T47D (cell line): Measurements from ENCODE around the gene PTCRA.
"Not testable (repeated sequence)": the region's sequence is repeated elsewhere in the genome, so short reads cannot be mapped to it uniquely, and the experiment has no call there.

ENCODE experiments used
- DNase-seq, 2 experiments: peaks; one replicate each; pipeline versions ENCODE4 v3.0.0 to v3.0.0-alpha.2; 2011 to 2012; ENCODE audit warnings: low read depth in 1 of 2, low spot score in 1 of 2
- JUND ChIP-seq: IDR thresholded peaks from 2 replicates; pipeline ENCODE4 v1.6.1; 2012; ENCODE audit warnings: low read depth
- in situ Hi-C: cut with HindIII; loops from 2 replicates; pipeline ENCODE4 v1.10.0; 2016; ENCODE audit warnings: low sequenced_read_pairs, low pct_unique_long_range_greater_than_20kb

Gene PTCRA, protein sequence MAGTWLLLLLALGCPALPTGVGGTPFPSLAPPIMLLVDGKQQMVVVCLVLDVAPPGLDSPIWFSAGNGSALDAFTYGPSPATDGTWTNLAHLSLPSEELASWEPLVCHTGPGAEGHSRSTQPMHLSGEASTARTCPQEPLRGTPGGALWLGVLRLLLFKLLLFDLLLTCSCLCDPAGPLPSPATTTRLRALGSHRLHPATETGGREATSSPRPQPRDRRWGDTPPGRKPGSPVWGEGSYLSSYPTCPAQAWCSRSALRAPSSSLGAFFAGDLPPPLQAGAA

DNA sequence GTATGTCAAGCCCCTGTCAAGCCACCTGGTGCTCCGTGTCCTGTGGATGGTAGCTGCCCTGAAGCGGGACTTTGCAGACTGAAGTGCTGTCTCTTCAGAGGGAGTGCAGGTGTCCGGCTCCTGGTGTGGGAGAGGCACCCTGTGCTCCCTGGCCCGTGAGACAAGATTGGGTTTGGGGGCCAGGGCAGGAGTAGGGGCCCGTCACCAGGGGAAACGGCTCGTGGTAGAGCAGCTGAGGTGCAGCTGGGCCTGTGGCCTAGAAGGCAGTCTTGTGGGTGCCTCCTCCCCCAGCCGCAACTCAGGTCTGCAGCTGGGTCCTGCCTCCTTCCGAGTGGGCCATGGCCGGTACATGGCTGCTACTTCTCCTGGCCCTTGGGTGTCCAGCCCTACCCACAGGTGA lies at the start of gene PTCRA:
PTCRA (plus strand) TSS at position 322 of the 400 bp plus-strand sequence; CDS start at position 339, 17 bp downstream.
- DNase-seq = no peak
- in situ Hi-C loops = no loop called here
- TF ChIP-seq JUND = no peak

DNA sequence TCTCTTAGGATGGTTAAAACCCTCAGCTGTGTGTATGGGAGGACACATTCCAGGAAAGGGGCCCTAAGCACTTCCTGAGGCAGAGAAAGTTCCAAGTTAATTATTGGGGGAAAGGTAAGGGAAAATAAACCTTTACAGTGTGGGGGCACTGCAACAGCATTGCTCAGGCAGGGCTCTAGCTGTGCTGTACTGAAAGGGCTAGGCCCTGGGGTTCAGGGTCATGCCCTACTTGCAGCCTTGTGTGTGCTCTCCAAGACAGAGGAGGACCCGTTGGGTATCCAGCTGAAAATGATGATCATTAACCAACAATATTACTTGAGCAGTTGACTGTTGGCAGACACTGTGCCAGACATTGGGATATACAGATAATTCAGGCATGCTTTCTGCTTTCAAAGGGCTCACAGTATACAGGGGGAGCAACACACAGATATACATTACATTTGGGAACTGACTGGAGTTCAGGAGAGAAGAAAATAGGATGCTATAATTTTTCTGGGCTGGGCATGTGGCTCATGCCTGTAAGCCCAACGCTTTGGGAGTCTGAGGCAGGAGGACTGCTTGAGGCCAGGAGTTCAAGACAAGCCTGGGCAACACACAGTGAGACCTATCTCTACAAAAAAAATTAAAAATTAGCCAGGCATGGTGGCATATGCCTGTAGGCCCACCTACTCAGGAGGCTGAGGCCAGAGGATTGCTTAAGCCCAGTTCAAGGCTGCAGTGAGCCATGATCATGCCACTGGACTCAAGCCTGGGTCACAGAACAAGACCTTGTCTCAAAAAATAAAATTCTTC lies 45.5 kb upstream of the PTCRA start:
- no peak for TF ChIP-seq JUND
- in situ Hi-C loops = no loop called here
- no peak for DNase-seq

DNA sequence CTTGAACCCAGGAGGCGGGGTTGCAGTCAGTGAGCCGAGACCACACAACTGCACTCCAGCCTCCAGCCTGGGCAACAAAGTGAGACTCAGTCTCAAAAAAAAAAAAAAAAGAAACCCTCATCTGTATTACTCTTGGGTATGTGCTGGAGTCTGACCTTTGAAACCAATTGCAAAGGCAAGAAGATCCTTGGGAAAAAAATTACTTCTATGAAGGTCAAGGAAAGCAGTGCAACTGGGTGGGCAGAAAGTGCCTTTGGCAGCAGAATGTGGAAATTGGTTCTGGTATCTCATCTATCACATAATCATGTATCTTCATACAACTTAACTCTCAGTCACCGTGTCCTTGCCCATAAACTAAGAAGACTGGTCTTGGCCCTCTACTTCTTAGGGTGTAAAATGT lies 44.1 kb upstream of the PTCRA start:
- no peak for TF ChIP-seq JUND
- in situ Hi-C loops = no loop called here
- DNase-seq = no peak

DNA sequence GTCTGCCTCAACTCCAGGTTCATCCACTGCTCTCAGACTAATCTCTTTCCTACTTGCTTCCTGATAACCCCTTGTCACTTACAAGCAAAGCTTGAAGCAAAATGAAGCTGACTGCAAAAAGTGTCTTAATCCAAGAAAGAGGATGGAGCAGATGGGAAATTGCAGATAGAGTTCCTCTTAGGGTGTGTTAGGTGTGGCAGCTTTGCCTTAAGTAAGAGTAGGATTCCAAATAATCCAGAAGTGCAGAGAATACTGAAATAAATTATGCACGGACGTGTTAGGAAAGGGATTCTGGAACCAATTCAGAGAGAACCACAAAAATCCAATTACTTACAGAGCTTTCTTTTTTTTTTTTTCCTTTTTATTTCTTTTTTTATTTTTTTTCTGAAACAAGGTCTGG lies 42.5 kb upstream of the PTCRA start:
- TF ChIP-seq JUND = no peak
- no peak for DNase-seq
- in situ Hi-C loops = no loop called here

DNA sequence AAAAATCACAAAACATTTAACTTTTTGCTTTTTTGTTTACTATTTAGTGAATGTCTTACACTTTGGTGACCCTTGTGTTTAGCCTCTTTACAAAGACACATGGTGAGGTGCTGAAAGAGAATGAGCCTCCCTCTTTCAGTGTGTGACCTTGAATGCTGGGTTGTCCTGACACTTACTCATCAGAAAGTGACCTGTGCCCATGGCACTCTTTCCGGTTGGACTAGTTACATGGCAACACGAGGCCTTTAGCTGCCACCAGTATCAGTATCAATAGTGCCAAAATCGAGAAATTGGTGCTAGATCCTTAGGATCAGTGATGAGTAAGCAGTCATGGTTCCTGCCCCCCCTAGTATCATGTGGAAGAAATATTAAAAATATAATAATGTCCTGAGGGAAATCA lies 38.2 kb upstream of the PTCRA start:
- DNase-seq = peak in 1 of 2 experiments; percentile 27
- in situ Hi-C loops = no loop called here
- no peak for TF ChIP-seq JUND

DNA sequence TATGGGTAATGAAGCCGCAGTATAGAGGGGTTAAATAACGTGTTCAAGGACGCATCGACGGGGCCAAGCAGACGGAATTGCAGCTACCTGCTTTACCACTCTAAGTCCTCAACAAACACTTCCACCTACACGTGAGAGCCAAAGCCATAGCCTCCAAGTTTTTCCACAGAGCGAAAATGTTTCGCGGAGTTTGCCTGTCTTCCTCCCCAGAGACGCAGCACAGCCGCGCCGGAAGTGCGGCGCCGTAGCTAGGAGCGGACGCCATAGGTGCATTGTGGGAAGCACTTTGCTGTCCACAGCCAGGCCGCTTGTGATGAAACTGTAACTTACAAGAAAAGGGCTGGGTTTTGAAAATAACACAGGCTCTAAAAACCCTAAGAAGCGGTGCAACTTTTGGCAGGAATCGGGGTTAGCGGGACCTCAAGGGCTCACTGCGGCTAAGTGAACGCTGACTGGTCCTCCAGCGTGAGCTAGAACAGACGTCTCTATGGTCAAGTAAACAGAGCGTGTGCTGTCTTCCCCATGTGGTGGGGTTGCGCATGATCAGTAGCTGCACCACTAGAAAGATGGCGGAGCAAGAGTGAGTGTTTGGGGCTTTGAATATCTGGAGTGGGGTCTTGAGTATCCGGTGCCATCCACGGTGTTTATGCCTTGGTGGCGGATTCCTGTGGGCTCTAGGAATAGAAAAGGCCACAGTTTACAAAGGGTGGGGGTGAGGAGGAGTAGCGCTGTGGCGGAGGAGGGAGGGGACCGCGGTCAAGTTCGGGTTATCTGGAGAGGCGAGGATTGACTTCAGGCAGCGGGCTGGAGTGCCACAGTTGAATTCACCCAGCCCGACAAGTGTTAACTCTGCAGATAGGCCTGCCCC lies 36.2 kb upstream of the PTCRA start, which contains the start of gene RPL7L1:
RPL7L1 (plus strand) TSS at position 245 of the 868 bp plus-strand sequence; CDS start at position 540, 295 bp downstream.
- no peak for TF ChIP-seq JUND
- peak; percentile 52 to 93 for DNase-seq
- in situ Hi-C loops = no loop called here

DNA sequence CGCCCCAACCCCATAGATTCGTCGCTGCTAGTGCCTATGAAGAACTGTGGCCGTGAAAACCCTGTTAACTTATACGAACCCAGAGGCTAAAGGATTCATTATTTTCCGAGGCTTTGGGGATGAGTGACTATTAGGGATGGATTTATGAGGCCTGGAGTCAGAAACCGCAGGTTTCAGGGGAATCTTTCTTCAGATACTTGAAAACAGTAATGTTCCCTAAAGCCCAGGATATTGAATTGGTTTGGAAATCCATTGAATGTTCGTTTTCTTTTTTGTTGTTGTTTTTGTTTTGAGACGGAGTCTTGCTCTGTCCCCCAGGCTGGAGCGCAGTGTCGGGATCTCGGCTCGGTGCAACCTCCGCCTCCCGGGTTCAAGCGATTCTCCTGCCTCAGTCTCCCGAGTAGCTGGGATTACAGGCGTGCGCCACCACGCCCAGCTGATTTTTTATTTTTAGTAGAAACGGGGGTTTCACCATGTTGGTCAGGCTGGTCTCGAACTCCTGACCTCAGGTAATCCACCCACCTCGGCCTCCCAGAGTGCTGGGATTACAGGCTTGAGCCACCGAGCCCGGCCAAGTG lies 35.5 kb upstream of the PTCRA start:
- DNase-seq, in situ Hi-C loops: not testable (repeated sequence)

DNA sequence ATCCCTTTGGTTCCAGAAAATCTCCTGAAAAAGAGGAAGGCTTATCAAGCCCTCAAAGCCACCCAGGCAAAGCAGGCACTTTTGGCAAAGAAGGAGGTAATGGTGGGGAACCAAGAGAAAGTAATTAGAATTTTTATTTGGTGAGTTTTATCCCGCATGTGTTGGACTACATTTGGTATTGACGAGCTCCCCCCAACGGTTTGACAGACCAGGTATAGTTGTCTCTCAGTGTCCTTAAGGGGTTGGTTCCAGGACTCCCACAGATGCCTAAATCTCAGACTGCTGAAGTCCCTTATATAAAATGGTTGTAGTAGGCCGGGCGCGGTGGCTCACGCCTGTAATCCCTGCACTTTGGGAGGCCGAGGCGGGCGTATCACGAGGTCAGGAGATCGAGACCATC lies 35.0 kb upstream of the PTCRA start:
- in situ Hi-C loops, DNase-seq: not testable (repeated sequence)

DNA sequence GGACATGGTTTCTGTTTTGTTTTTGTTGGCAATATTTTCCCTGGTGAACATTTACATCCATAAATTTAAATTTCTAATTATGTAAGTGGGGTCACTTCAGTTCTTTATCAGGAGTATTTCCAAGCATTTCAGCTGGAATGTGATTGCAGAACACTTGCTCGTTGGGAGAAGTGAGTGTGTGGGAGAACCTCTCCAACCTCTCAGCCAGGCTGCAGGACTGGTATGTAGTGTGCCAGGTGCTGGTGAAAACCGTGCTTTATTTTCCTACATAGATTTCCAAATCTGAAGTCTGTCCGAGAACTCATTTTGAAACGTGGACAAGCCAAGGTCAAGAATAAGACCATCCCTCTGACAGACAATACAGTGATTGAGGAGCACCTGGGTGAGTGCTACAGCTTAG lies 30.2 kb upstream of the PTCRA start:
- in situ Hi-C loops = no loop called here
- no peak for TF ChIP-seq JUND
- no peak for DNase-seq

DNA sequence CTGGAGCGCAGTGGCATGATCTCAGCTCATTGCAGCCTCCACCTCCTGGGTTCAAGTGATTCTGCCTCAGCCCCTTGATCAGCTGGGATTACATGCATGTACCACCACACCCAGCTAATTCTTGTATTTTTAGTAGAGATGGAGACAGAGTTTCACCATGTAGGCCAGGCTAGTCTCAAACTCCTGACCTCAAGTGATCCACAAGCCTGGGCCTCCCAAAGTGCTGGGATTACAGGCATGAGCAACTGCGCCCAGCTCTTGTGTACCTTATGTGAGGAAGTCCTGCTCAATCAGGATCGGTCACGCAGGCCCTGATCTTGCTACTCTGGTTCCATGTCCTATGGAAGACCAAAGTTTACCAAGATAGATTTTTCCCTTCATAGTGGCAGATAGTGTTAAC lies 27.7 kb upstream of the PTCRA start:
- in situ Hi-C loops, DNase-seq: not testable (repeated sequence)

DNA sequence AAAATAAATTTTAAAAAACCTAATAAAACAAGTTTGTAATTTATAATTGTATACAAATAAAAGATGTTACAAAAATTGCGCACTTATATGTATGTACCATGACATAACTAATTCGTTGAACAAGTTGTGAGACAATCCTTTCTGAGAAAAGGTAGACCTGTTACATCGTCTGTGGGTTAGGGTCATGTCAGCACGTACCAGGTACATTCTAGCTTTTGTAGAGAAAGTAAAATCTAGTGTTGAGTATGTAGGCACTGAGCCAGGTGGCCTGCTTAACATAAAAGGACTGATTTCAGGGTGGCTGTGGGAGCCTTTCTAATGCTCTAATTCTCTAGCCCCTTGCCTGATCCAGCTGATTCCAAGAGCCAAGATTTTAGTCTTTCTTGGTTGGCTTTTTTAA lies 26.0 kb upstream of the PTCRA start:
- no peak for TF ChIP-seq JUND
- DNase-seq = peak in 1 of 2 experiments; percentile 10
- in situ Hi-C loops = no loop called here
